Measurements from ENCODE around the gene MBOAT7. TPM values are rescaled to one million over a fixed set of nuclear protein-coding genes. Genes with fewer than 3 reads are reported as not detected.

The MBOAT7 gene
- total RNA-seq, 1 experiment from 2014 or later: 100 TPM

- no peak overlapping the region for H2BK20ac ChIP-seq (ENCODE audit: low read depth, low read length, poor library complexity, severe bottlenecking)
- no peak overlapping the region for H4K91ac ChIP-seq (ENCODE audit: insufficient read length, low read depth, low read length)
- H2BK12ac ChIP-seq (ENCODE audit: insufficient read length, low read depth, low read length): no peak overlapping the region
- H2AFZ ChIP-seq (ENCODE audit: low read length): no peak overlapping the region
- H3K4ac ChIP-seq (ENCODE audit: low read depth, low read length): no peak overlapping the region
- H3K56ac ChIP-seq (ENCODE audit: insufficient read length, low read depth, low read length): no peak overlapping the region
- H2BK120ac ChIP-seq (ENCODE audit: low read depth, low read length, poor library complexity, severe bottlenecking): no peak overlapping the region
- H2BK15ac ChIP-seq (ENCODE audit: low read depth, low read length): no peak overlapping the region
- no peaks in the 10 kb centered on the region for H3K4me1 ChIP-seq (ENCODE audit: insufficient read depth, low read length)
- no peaks in the 10 kb centered on the region for H3K27me3 ChIP-seq (ENCODE audit: insufficient read depth, low read length)
- H3K27ac ChIP-seq (ENCODE audit: insufficient read length, low read depth, low read length): no peak overlapping the region
- H3K9me3 Mint-ChIP-seq: no peaks in the 10 kb centered on the region; a peak in 1 of 5 replicates
- no peak overlapping the region for H3K18ac ChIP-seq (ENCODE audit: insufficient read length, low read depth, low read length)
- WGBS (ENCODE audit: extremely low coverage, insufficient read length, low lambda C conversion rate): no CpG with 5 or more reads among the region's 19 CpGs
- H3K27me3 Mint-ChIP-seq (ENCODE audit: low read depth): peaks cover 3% of the 10 kb centered on the region; the same call in 1 of the 2 replicates
- no peak overlapping the region for H3T11ph ChIP-seq (ENCODE audit: low read length)
- peaks cover 9% of the 10 kb centered on the region in 2 experiments for H3K4me1 Mint-ChIP-seq
- H3K14ac ChIP-seq (ENCODE audit: insufficient read depth, low read length): no peak overlapping the region
- no peaks in the 10 kb centered on the region for H4K20me1 ChIP-seq (ENCODE audit: control insufficient read depth, insufficient read depth, insufficient read length)
- no peak overlapping the region for H3K23ac ChIP-seq (ENCODE audit: insufficient read length, low read depth, low read length)
- no peak overlapping the region for H2AK5ac ChIP-seq (ENCODE audit: insufficient read length, low read length)
- H3K9ac ChIP-seq (ENCODE audit: extremely low read depth, insufficient read length, low read length): no peak overlapping the region
- no peak overlapping the region for H3K4me2 ChIP-seq (ENCODE audit: insufficient read depth, insufficient read length, low read length)
- no peak overlapping the region for H4K8ac ChIP-seq (replicated peaks; ENCODE audit: insufficient read length, low read depth, low read length)
- H3K36me3 Mint-ChIP-seq (ENCODE audit: insufficient read depth in 1 of 3, low read depth in 3 of 3): peaks cover 37 to 67% (median 66%) of the 10 kb centered on the region in 3 experiments
- H3K79me1 ChIP-seq (ENCODE audit: insufficient read depth, low read depth, low read length, poor library complexity, severe bottlenecking): no peaks in the 10 kb centered on the region
- H3K27ac Mint-ChIP-seq: no peak overlapping the region
- peak; percentile 34; the same call in 2 of the 3 replicates for TF ChIP-seq CTCF (conservative IDR thresholded peaks at IDR 0.05)
- no peak overlapping the region for H2BK5ac ChIP-seq (ENCODE audit: insufficient read length, low read length)
- peaks cover 11% of the 10 kb centered on the region for H3K23me2 ChIP-seq (ENCODE audit: insufficient read length, low read depth, low read length, poor library complexity, severe bottlenecking)
- H3K4me3 Mint-ChIP-seq: no peak overlapping the region
- DNase-seq: no peak
- H3K9me3 ChIP-seq (ENCODE audit: control insufficient read depth, low read depth, low read length): no peaks in the 10 kb centered on the region
- H4K5ac ChIP-seq (ENCODE audit: insufficient read length, low read depth, low read length): no peak overlapping the region
- no peaks in the 10 kb centered on the region; the same call in 1 of the 2 replicates for H3K79me2 ChIP-seq (ENCODE audit: insufficient read depth, low read length)
Measured at GRCh38 chr19:54155694-54156093, 33.7 kb downstream of the MBOAT7 start.

All from H9 (cell line).